Sciatic nerve (tissue), 2 donors: Measurements from ENCODE around the gene ANKRD2. TPM values are rescaled to one million over a fixed set of nuclear protein-coding genes. Genes with fewer than 3 reads are reported as not detected.

Experiments
- ATAC-seq: fragments of 200-7000 bp; cut with Tn5 transposase; one replicate; pipeline ENCODE4 v1.9.1; 2020; ENCODE audit warnings: mild to moderate bottlenecking, moderate library complexity
- DNase-seq: peaks from one replicate; pipeline ENCODE4 v3.0.0-alpha.2; 2020; ENCODE audit warnings: low spot score
- intact Hi-C: fragments of 100-400 bp; cut with DNase I; formaldehyde crosslinking; loops from one replicate; pipeline ENCODE4 v1.14.2; 2022
- total RNA-seq: library from RNA; stranded (reverse); fragmentation: NEBNext Ultra II Directional; extraction: Animal tissue kit (Norgen Biotek cat#: 25700); gene quantifications from one replicate; pipeline ENCODE4 v1.2.1, GENCODE V29; 2021
- donor health status: DM: no; HTN: no; CAD: no.
- donor health status: DM: no; HTN: no; CAD: no.

The ANKRD2 gene
- total RNA-seq, 1 donor from 2014 or later: not detected

- peak; percentile 89 for ATAC-seq
- DNase-seq: no peak
- intact Hi-C loops: no loop called here
These were observed 39.8 kb downstream of the ANKRD2 start for GRCh38 chr10:97612386-97612785.

- DNase-seq: no peak
- intact Hi-C loops: no loop called here
- ATAC-seq: no peak
These were observed 45.7 kb downstream of the ANKRD2 start for GRCh38 chr10:97618285-97618684.

DNA sequence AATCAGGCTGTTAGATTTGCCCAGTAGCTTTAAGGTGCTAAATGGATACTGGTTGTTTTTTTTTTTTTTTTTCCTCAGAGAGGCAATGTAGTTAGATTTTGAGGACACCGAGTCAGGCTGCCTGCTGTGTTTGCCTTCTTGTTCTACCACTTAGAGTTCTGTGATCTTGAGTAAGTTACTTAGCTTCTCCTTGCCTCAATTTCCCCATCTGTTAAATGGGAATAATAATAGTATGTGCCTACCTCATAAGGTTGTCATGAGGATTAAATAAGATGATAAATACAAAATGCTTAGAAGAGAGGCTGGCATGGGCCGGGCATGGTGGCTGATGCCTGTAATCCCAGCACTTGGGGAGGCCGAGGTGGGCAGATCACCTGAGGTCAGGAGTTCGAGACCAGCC is 46.2 kb downstream of the ANKRD2 start:
- ATAC-seq (no peak), DNase-seq (no peak)
- intact Hi-C loops: no loop called here

GRCh38 chr10:97623277-97623676 is 50.7 kb downstream of the ANKRD2 start:
- intact Hi-C loops: no loop called here
- DNase-seq: no peak
- no peak for ATAC-seq

DNA sequence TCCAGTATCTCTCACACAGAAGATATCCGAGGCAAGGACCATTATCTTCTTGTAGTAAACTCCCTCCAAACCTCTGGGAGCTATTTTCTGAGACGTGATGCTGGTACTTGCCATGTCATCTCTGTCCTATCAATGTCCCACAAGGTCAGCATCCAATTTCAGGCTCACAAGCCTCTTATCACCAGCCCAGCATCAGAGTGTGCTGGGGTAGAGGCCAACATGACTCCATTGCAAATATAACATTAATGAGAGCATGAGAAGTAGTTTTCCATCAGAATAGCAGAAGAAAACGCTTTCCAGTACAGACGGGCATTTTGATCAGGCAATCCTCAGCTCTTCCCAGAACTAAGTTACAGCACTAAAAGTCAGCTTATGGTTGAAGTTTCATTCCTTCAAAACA is 55.2 kb downstream of the ANKRD2 start:
- DNase-seq: no peak
- no peak for ATAC-seq
- intact Hi-C loops: no loop called here

- DNase-seq: no peak
- no peak for ATAC-seq
- intact Hi-C loops: no loop called here
These were observed 55.6 kb downstream of the ANKRD2 start for GRCh38 chr10:97628228-97628627.

DNA sequence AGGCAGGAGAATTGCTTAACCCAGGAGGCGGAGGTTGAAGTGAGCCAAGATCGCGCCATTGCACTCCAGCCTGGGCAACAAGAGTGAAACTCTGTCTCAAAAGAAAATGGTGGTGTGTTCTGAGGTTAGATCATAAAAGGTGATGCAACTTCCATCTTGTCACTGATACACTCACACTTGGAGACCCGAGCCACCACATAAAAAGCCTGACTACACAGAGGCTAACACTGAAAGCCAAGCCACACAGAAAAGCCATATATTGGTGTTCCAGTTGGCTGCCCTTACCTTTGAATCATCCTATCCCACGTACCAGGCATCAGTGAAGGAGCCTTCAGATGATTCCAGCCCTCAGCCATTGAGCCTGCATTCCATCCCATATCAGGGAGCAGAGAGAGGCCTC is 56.7 kb downstream of the ANKRD2 start:
- intact Hi-C loops: no loop called here
- ATAC-seq (no peak), DNase-seq (no peak)

GRCh38 chr10:97631098-97631497 is 58.5 kb downstream of the ANKRD2 start:
- DNase-seq: no peak
- intact Hi-C loops: no loop called here
- ATAC-seq: no peak

- peak; percentile 97 for DNase-seq
- intact Hi-C loops: no loop called here
- peak; percentile 100 for ATAC-seq
These were observed 60.6 kb downstream of the ANKRD2 start, which contains the start of gene MORN4 for GRCh38 chr10:97632949-97633884. Gene MORN4, minus strand, starts transcription at chr10:97633500. Its CDS starts 13,847 bp downstream, at chr10:97619653.

Other genes with a start within 250 kb of the ANKRD2 start
- gene FRAT2, start 238.1 kb upstream of the ANKRD2 start, total RNA-seq: 8.0 TPM
- gene RRP12, start 171.4 kb upstream of the ANKRD2 start, total RNA-seq: 19.6 TPM
- 117 TPM for gene PGAM1, start 146.6 kb upstream of the ANKRD2 start, total RNA-seq
- gene EXOSC1, start 126.8 kb upstream of the ANKRD2 start, total RNA-seq: 37.0 TPM
- gene ZDHHC16, start 126.6 kb upstream of the ANKRD2 start, total RNA-seq: 32.1 TPM
- 65.9 TPM for gene MMS19, start 74.4 kb upstream of the ANKRD2 start, total RNA-seq
- 8.1 TPM for gene UBTD1, start 73.9 kb upstream of the ANKRD2 start, total RNA-seq
- gene HOGA1, start 11.6 kb downstream of the ANKRD2 start, total RNA-seq: 4.1 TPM
- gene C10orf62, start 16.9 kb downstream of the ANKRD2 start, total RNA-seq: not detected
- gene MORN4, start 60.7 kb downstream of the ANKRD2 start, total RNA-seq: 9.9 TPM
- gene PI4K2A, start 67.9 kb downstream of the ANKRD2 start, total RNA-seq: 16.1 TPM
- gene AVPI1, start 114.5 kb downstream of the ANKRD2 start, total RNA-seq: 41.8 TPM
- gene MARVELD1, start 141.0 kb downstream of the ANKRD2 start, total RNA-seq: 59.5 TPM
- 32.9 TPM for gene ZFYVE27, start 164.3 kb downstream of the ANKRD2 start, total RNA-seq
- gene SFRP5, start 199.2 kb downstream of the ANKRD2 start, total RNA-seq: 292 TPM